ENCODE data around the gene BCR.

GRCh38 chr22:23225724-23226496 lies 45.6 kb downstream of the BCR start:
- TF ChIP-seq CTCF (conservative IDR thresholded peaks at IDR 0.05; ENCODE audit: low read depth, low read length) (no peak), BHLHE40 (IDR thresholded peaks at IDR 0.05; ENCODE audit: low read depth, low read length) (no peak), POLR2A (IDR thresholded peaks at IDR 0.05; ENCODE audit: low read depth, low read length) (no peak), RFX5 (IDR thresholded peaks at IDR 0.05; ENCODE audit: low read depth, low read length) (no peak), CEBPB (IDR thresholded peaks at IDR 0.05; ENCODE audit: low read depth, low read length) (no peak), USF2 (IDR thresholded peaks at IDR 0.05; ENCODE audit: low read depth, low read length) (no peak), MAFK (IDR thresholded peaks at IDR 0.05; ENCODE audit: low read depth, low read length) (no peak), ELK1 (IDR thresholded peaks at IDR 0.05; ENCODE audit: borderline replicate concordance, low read depth, low read length) (no peak), RAD21 (IDR thresholded peaks at IDR 0.05; ENCODE audit: low read length) (no peak), NFE2L2 (IDR thresholded peaks at IDR 0.05; ENCODE audit: low read depth, low read length) (no peak), MXI1 (IDR thresholded peaks at IDR 0.05; ENCODE audit: borderline replicate concordance, low read depth, low read length) (no peak), RCOR1 (IDR thresholded peaks at IDR 0.05; ENCODE audit: insufficient replicate concordance, low read length) (no peak)

Measured in IMR-90 (cell line).